Measurements from ENCODE around the gene EAF1.
"Not testable (repeated sequence)": the region's sequence is repeated elsewhere in the genome, so short reads cannot be mapped to it uniquely, and the experiment has no call there.

Gene EAF1

GRCh38 chr3:15409239-15409638 is 18.2 kb upstream of the EAF1 start:
- DNase-seq = no peak

- DNase-seq = no peak
Measured at GRCh38 chr3:15409774-15410173, 17.6 kb upstream of the EAF1 start.

- not testable (repeated sequence) for DNase-seq
Measured at GRCh38 chr3:15410966-15411365, 16.4 kb upstream of the EAF1 start.

GRCh38 chr3:15420871-15421270 is 6.5 kb upstream of the EAF1 start:
- no peak for DNase-seq

- no peak for DNase-seq
Measured at GRCh38 chr3:15426579-15427118, 749 bp upstream of the EAF1 start.

GRCh38 chr3:15427981-15428380 is 583 bp downstream of the EAF1 start:
- no peak for DNase-seq

GRCh38 chr3:15428539-15428938 is 1.1 kb downstream of the EAF1 start:
- peak; percentile 62 for DNase-seq

- DNase-seq = no peak
Measured at GRCh38 chr3:15429080-15429479, 1.7 kb downstream of the EAF1 start.

GRCh38 chr3:15430624-15431023 is 3.2 kb downstream of the EAF1 start:
- DNase-seq = no peak

- no peak for DNase-seq
Measured at GRCh38 chr3:15431256-15431837, 3.9 kb downstream of the EAF1 start.

- no peak for DNase-seq
Measured at GRCh38 chr3:15433531-15433930, 6.1 kb downstream of the EAF1 start.

- no peak for DNase-seq
Measured at GRCh38 chr3:15434756-15435155, 7.4 kb downstream of the EAF1 start.

GRCh38 chr3:15436246-15436645 is 8.8 kb downstream of the EAF1 start:
- no peak for DNase-seq

GRCh38 chr3:15438983-15439382 is 11.6 kb downstream of the EAF1 start:
- DNase-seq = peak; percentile 40

- peak; percentile 36 for DNase-seq
Measured at GRCh38 chr3:15439476-15439875, 12.1 kb downstream of the EAF1 start.

GRCh38 chr3:15440891-15441290 is 13.5 kb downstream of the EAF1 start:
- DNase-seq = no peak

GRCh38 chr3:15443826-15444524 is 16.6 kb downstream of the EAF1 start:
- no peak for DNase-seq

GRCh38 chr3:15449489-15450224 is 22.3 kb downstream of the EAF1 start:
- DNase-seq = no peak

- no peak for DNase-seq
Measured at GRCh38 chr3:15450438-15451215, 23.2 kb downstream of the EAF1 start.

- no peak for DNase-seq
Measured at GRCh38 chr3:15451216-15452113, 24.1 kb downstream of the EAF1 start.

- DNase-seq = no peak
Measured at GRCh38 chr3:15452156-15452555, 24.8 kb downstream of the EAF1 start.

GRCh38 chr3:15452961-15453360 is 25.6 kb downstream of the EAF1 start:
- no peak for DNase-seq

Data from fibroblast of skin of right biceps (primary cell).